ENCODE measurements around the gene KLF3. TPM values are rescaled to one million over a fixed set of nuclear protein-coding genes. Genes with fewer than 3 reads are reported as not detected.

KLF3 gene
- polyA plus RNA-seq, 1 donor from 2014 or later, result 12.3 TPM

DNA sequence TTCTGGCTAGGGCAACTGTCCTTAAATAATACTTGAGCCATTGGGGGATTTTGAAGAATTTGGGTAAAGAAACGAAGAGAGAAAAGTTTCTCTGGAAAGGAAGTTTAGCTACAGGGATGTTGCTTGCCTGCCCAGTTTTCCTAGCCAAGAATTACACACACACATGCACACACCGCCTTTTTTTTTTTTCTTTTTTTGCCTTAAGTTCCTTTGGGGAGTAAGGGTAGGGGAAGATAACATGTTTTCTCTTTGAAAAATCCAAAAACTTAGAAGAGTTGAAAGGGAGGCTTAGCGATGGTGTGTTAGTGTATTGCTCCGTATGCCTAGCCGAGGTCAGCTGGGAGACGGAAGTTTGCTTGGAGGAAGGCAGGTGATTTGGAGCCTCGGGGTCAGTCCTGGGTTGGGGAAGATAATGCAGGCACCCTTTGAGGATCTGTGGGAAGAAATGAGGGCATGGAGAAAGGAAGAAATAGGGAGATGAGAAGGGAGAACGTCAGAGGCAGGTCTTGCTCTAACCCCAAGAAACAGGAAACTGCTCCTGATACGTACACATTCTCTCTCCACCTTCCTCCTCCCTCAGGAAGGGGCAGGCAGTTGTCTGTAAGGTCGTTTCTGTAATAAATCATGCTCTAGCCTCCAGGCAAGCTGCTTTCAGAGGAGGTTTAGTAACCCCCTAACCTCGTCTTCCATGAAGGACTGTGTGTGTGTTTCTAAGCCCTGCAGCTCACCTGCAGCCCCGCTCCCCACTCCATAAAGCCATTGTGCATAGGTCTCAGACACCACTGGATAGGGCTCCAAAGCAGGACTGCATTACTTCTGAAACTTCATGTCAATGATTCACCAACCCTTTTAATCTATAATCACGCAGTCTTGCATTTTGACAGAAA is 10.5 kb downstream of the KLF3 start:
- H3F3A ChIP-seq (ENCODE audit: insufficient read depth, low read length, poor library complexity, severe bottlenecking), result no peaks in the 10 kb centered on the region
- no peak overlapping the region for H2AFZ ChIP-seq (ENCODE audit: low read depth, low read length)
- TF ChIP-seq TAF1 (IDR thresholded peaks at IDR 0.05; ENCODE audit: low read depth) (no peak), SMC3 (conservative IDR thresholded peaks at IDR 0.05; ENCODE audit: poor library complexity) (no peak), POLR2AphosphoS5 (IDR thresholded peaks at IDR 0.05) (no peak), EP300 (conservative IDR thresholded peaks at IDR 0.05; ENCODE audit: poor library complexity, severe bottlenecking) (no peak), MXI1 (conservative IDR thresholded peaks at IDR 0.05; ENCODE audit: poor library complexity, severe bottlenecking) (no peak), EZH2 (IDR thresholded peaks at IDR 0.05; ENCODE audit: borderline replicate concordance, insufficient read depth, low read length, poor library complexity, severe bottlenecking) (no peak), RAD21 (conservative IDR thresholded peaks at IDR 0.05) (no peak)
- TF ChIP-seq, protein P1, sequence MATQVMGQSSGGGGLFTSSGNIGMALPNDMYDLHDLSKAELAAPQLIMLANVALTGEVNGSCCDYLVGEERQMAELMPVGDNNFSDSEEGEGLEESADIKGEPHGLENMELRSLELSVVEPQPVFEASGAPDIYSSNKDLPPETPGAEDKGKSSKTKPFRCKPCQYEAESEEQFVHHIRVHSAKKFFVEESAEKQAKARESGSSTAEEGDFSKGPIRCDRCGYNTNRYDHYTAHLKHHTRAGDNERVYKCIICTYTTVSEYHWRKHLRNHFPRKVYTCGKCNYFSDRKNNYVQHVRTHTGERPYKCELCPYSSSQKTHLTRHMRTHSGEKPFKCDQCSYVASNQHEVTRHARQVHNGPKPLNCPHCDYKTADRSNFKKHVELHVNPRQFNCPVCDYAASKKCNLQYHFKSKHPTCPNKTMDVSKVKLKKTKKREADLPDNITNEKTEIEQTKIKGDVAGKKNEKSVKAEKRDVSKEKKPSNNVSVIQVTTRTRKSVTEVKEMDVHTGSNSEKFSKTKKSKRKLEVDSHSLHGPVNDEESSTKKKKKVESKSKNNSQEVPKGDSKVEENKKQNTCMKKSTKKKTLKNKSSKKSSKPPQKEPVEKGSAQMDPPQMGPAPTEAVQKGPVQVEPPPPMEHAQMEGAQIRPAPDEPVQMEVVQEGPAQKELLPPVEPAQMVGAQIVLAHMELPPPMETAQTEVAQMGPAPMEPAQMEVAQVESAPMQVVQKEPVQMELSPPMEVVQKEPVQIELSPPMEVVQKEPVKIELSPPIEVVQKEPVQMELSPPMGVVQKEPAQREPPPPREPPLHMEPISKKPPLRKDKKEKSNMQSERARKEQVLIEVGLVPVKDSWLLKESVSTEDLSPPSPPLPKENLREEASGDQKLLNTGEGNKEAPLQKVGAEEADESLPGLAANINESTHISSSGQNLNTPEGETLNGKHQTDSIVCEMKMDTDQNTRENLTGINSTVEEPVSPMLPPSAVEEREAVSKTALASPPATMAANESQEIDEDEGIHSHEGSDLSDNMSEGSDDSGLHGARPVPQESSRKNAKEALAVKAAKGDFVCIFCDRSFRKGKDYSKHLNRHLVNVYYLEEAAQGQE (IDR thresholded peaks at IDR 0.05; ENCODE audit: borderline replicate concordance), result no peak
- TF ChIP-seq, protein P2, sequence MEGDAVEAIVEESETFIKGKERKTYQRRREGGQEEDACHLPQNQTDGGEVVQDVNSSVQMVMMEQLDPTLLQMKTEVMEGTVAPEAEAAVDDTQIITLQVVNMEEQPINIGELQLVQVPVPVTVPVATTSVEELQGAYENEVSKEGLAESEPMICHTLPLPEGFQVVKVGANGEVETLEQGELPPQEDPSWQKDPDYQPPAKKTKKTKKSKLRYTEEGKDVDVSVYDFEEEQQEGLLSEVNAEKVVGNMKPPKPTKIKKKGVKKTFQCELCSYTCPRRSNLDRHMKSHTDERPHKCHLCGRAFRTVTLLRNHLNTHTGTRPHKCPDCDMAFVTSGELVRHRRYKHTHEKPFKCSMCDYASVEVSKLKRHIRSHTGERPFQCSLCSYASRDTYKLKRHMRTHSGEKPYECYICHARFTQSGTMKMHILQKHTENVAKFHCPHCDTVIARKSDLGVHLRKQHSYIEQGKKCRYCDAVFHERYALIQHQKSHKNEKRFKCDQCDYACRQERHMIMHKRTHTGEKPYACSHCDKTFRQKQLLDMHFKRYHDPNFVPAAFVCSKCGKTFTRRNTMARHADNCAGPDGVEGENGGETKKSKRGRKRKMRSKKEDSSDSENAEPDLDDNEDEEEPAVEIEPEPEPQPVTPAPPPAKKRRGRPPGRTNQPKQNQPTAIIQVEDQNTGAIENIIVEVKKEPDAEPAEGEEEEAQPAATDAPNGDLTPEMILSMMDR (IDR thresholded peaks at IDR 0.05; ENCODE audit: poor library complexity, severe bottlenecking), result no peak
- H3K36me3 ChIP-seq (ENCODE audit: insufficient read depth, low read length), result no peaks in the 10 kb centered on the region
- H3K27ac ChIP-seq (ENCODE audit: low read length), result no peak overlapping the region
- no peak overlapping the region for H3K4me3 ChIP-seq (ENCODE audit: low read length)
- no peaks in the 10 kb centered on the region for H3K9me3 ChIP-seq (ENCODE audit: low read length)
- H4K20me1 ChIP-seq (ENCODE audit: insufficient read depth), result no peaks in the 10 kb centered on the region
- H3K9me2 ChIP-seq (ENCODE audit: insufficient read depth, low read length), result no peaks in the 10 kb centered on the region
- H3K27me3 ChIP-seq (ENCODE audit: insufficient read depth, low read depth, low read length), result no peaks in the 10 kb centered on the region
- H3K9ac ChIP-seq (ENCODE audit: low read length), result peak overlapping the region; percentile 6
- H3K4me2 ChIP-seq (ENCODE audit: low read length), result no peak overlapping the region
- peaks cover 43% of the 10 kb centered on the region for H3K79me2 ChIP-seq (replicated peaks; ENCODE audit: insufficient read depth, low read length)

DNA sequence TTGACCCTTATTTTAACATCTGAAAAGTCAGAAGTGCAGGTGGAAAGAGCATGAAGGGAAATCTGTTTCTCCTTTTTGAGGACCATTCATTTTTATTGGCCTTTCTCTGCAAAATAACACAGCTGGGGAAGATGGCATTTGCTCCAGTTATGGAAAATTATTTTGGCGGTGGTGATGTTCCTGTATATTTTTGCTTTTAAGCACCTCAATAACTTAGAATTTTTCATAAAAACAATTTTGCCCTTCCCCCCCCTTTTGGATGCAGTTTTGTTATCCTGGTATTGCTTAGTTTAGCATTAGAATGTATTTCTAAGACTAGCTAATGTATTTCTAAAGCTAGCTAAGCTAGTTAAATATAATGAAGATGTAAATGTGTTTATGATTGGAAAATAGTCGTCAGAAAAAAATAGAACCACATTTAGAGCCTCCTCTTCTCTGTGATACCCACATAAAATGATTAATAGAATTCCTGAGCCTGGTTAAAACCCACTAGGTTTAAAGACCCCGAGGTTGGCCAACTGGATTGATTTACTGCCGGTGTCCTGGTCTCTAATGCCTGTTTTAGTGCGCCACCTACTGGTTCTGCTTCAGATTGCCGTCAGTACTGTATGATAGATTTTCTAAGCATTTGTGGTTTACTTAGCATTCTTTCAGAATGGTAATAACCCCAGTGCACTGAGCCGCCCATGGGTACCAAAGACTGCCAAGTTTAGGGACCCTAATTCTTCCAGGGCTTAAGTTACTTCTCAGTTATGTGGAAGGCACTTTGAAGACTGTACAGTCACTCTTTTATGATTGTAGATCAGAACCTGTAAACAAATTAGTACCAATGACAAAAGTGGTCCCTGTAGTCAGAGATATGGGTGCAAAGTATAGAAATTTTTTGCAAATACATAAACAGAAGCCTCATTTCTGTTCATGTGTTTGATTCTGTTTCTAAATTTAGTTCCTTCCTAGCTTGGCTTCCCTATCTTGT is 11.4 kb downstream of the KLF3 start:
- TF ChIP-seq, protein P2 (IDR thresholded peaks at IDR 0.05; ENCODE audit: poor library complexity, severe bottlenecking), result peak; percentile 94
- no peak for TF ChIP-seq POLR2AphosphoS5 (IDR thresholded peaks at IDR 0.05)
- peak; percentile 98 for TF ChIP-seq RAD21 (conservative IDR thresholded peaks at IDR 0.05)
- TF ChIP-seq SMC3 (conservative IDR thresholded peaks at IDR 0.05; ENCODE audit: poor library complexity), result peak; percentile 97
- Histone ChIP-seq H3K9me2 (ENCODE audit: insufficient read depth, low read length) (no peaks in the 10 kb centered on the region), H3K27me3 (ENCODE audit: insufficient read depth, low read depth, low read length) (no peaks in the 10 kb centered on the region), H3K36me3 (ENCODE audit: insufficient read depth, low read length) (no peaks in the 10 kb centered on the region), H3K9ac (ENCODE audit: low read length) (peak overlapping the region; percentile 6), H3K79me2 (replicated peaks; ENCODE audit: insufficient read depth, low read length) (peaks cover 39% of the 10 kb centered on the region), H3K4me3 (ENCODE audit: low read length) (no peak overlapping the region), H4K20me1 (ENCODE audit: insufficient read depth) (no peaks in the 10 kb centered on the region), H3K27ac (ENCODE audit: low read length) (no peak overlapping the region), H2AFZ (ENCODE audit: low read depth, low read length) (no peak overlapping the region), H3K4me2 (ENCODE audit: low read length) (no peak overlapping the region), H3F3A (ENCODE audit: insufficient read depth, low read length, poor library complexity, severe bottlenecking) (no peaks in the 10 kb centered on the region), H3K9me3 (ENCODE audit: low read length) (no peaks in the 10 kb centered on the region)

Data from neural cell (in vitro differentiated cells).